ENCODE results near the gene WDTC1. TPM values are rescaled to one million over a fixed set of nuclear protein-coding genes. Genes with fewer than 3 reads are reported as not detected.
A peak's percentile ranks its signal among the peaks of the same experiment; 100 is the strongest.

WDTC1 gene
- total RNA-seq, 4 donors from 2014 or later: 36.0 to 62.5 (median 44.2) TPM

DNA sequence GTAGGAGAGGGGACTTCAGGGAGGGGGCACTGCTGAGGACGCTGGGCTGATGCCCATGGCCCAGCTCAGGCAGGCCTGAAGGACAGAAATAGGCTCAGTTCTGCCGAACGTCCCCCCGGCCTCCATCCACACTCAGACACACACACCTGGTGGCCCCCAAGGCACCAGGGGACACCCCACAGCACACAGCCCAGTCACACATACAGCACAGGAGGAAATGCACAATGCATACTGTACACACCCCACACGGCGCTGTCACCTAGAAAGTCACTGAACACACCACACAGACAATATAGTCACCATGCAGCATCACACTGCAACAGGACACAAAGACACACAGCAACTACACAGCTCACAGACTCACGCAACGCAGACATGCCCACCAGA, 108.0 kb downstream of the WDTC1 start:
- intact Hi-C loops (cut with DNase I; ENCODE audit: low total_unique reads) (no loop called here), in situ Hi-C loops (cut with MboI; ENCODE audit: low pct_ligation_motif_present in 1 of 4, low pct_unique_long_range_greater_than_20kb in 1 of 4, low sequenced_read_pairs in 3 of 4) (no loop called here)
- H3K9me3 ChIP-seq: no peaks in the 10 kb centered on the region
- H3K4me3 ChIP-seq: peak overlapping the region in 3 of 4 donors; percentile 25 to 37 (median 30)
- DNase-seq: no peak
- no peaks in the 10 kb centered on the region for H3K27me3 ChIP-seq
- 58 to 100% methylated on average over 1 to 6 of the region's 8 CpGs for WGBS, 2 donors (ENCODE audit: low coverage in 1 of 2)
- no peak for TF ChIP-seq POLR2AphosphoS5 (IDR thresholded peaks at IDR 0.05)
- no peak for TF ChIP-seq EP300 (IDR thresholded peaks at IDR 0.05; ENCODE audit: low read depth)
- TF ChIP-seq, protein P1, sequence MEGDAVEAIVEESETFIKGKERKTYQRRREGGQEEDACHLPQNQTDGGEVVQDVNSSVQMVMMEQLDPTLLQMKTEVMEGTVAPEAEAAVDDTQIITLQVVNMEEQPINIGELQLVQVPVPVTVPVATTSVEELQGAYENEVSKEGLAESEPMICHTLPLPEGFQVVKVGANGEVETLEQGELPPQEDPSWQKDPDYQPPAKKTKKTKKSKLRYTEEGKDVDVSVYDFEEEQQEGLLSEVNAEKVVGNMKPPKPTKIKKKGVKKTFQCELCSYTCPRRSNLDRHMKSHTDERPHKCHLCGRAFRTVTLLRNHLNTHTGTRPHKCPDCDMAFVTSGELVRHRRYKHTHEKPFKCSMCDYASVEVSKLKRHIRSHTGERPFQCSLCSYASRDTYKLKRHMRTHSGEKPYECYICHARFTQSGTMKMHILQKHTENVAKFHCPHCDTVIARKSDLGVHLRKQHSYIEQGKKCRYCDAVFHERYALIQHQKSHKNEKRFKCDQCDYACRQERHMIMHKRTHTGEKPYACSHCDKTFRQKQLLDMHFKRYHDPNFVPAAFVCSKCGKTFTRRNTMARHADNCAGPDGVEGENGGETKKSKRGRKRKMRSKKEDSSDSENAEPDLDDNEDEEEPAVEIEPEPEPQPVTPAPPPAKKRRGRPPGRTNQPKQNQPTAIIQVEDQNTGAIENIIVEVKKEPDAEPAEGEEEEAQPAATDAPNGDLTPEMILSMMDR (IDR thresholded peaks at IDR 0.05): no peak
- TF ChIP-seq POLR2A (IDR thresholded peaks at IDR 0.05): no peak
- H3K4me1 ChIP-seq: peaks cover 0 to 15% (median 9%) of the 10 kb centered on the region in 4 donors
- no peaks in the 10 kb centered on the region for H3K36me3 ChIP-seq
- peak overlapping the region; percentile 65 to 70 (median 67) for H3K27ac ChIP-seq

DNA sequence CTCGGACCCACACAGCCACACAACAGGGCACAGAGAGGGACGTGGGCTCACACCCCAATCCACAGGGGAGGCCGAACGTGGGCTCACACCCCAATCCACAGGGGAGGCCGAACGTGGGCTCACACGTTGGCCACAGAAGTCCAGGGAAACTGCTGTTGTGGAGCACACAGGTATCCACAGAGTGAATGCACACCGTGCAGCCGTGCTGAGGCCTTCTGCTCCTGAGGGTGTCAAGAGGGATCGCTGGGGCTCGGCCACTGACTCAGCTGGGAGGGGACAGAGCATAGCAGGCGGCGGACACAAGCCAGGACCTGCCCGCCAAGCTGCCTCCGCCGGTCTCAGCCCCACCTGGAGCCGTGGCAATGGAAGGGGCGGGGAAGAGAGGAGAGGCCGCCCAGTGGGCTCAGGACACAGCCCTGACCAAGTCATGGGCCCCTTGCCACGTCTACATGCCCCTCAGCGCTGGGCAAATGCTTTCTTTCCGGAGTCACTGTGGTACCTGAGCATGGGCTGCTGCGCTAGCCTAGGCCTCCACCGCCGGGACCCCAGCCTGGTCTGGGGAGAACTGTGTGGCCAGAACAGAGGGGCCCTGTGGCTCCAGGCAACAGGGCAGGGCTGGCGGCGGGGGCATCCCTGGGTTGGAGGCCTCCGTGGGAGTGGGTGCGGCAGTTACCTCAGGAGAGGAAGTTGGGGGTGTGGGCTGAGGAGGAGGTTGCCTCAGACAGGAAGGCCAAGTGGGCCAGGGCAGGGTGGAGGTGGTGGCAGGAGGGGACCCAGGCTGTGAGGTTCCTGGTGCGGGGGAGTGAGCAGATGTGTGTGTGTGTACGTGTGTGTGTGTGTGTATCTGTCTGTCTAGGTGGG, 108.6 kb downstream of the WDTC1 start:
- 61% methylated on average over 30 of the region's 31 CpGs; no CpG with 5 or more reads in 1 of the 2 donors for WGBS, 2 donors (ENCODE audit: low coverage in 1 of 2)
- H3K36me3 ChIP-seq: no peaks in the 10 kb centered on the region
- H3K4me1 ChIP-seq: peaks cover 0 to 15% (median 9%) of the 10 kb centered on the region in 4 donors
- in situ Hi-C loops (cut with MboI; ENCODE audit: low pct_ligation_motif_present in 1 of 4, low pct_unique_long_range_greater_than_20kb in 1 of 4, low sequenced_read_pairs in 3 of 4) (no loop called here), intact Hi-C loops (cut with DNase I; ENCODE audit: low total_unique reads) (no loop called here)
- H3K27me3 ChIP-seq: no peaks in the 10 kb centered on the region
- peak overlapping the region; percentile 65 to 70 (median 67) for H3K27ac ChIP-seq
- DNase-seq: peak; percentile 67
- no peak for TF ChIP-seq POLR2AphosphoS5 (IDR thresholded peaks at IDR 0.05)
- TF ChIP-seq, protein P1 (IDR thresholded peaks at IDR 0.05): no peak
- no peak for TF ChIP-seq POLR2A (IDR thresholded peaks at IDR 0.05)
- TF ChIP-seq EP300 (IDR thresholded peaks at IDR 0.05; ENCODE audit: low read depth): no peak
- H3K4me3 ChIP-seq: peak overlapping the region in 2 of 4 donors; percentile 30 to 37
- no peaks in the 10 kb centered on the region for H3K9me3 ChIP-seq

GRCh38 chr1:27343639-27344025, 109.2 kb downstream of the WDTC1 start:
- H3K27ac ChIP-seq: peak overlapping the region in 2 of 4 donors; percentile 68 to 70
- TF ChIP-seq POLR2AphosphoS5 (IDR thresholded peaks at IDR 0.05) (no peak), POLR2A (IDR thresholded peaks at IDR 0.05) (no peak)
- H3K4me3 ChIP-seq: peak overlapping the region in 2 of 4 donors; percentile 30 to 37
- DNase-seq: no peak
- H3K27me3 ChIP-seq: no peaks in the 10 kb centered on the region
- in situ Hi-C loops (cut with MboI; ENCODE audit: low pct_ligation_motif_present in 1 of 4, low pct_unique_long_range_greater_than_20kb in 1 of 4, low sequenced_read_pairs in 3 of 4): no loop called here
- H3K9me3 ChIP-seq: no peaks in the 10 kb centered on the region
- intact Hi-C loops (cut with DNase I; ENCODE audit: low total_unique reads): no loop called here
- H3K4me1 ChIP-seq: peaks cover 0 to 15% (median 9%) of the 10 kb centered on the region in 4 donors
- WGBS, 2 donors (ENCODE audit: low coverage in 1 of 2): 33 to 71% methylated on average over 1 to 5 of the region's 5 CpGs
- H3K36me3 ChIP-seq: no peaks in the 10 kb centered on the region

- H3K9me3 ChIP-seq: no peaks in the 10 kb centered on the region
- DNase-seq: no peak
- H3K27me3 ChIP-seq: no peaks in the 10 kb centered on the region
- 88% methylated on average over 11 of the region's 12 CpGs; no CpG with 5 or more reads in 1 of the 2 donors for WGBS, 2 donors (ENCODE audit: low coverage in 1 of 2)
- no peaks in the 10 kb centered on the region for H3K36me3 ChIP-seq
- H3K27ac ChIP-seq: no peak overlapping the region
- intact Hi-C loops (cut with DNase I; ENCODE audit: low total_unique reads) (no loop called here), in situ Hi-C loops (cut with MboI; ENCODE audit: low pct_ligation_motif_present in 1 of 4, low pct_unique_long_range_greater_than_20kb in 1 of 4, low sequenced_read_pairs in 3 of 4) (no loop called here)
- no peak overlapping the region for H3K4me3 ChIP-seq
- H3K4me1 ChIP-seq: peaks cover 7 to 30% (median 23%) of the 10 kb centered on the region in 4 donors
- TF ChIP-seq EP300 (IDR thresholded peaks at IDR 0.05; ENCODE audit: low read depth): no peak
- no peak for TF ChIP-seq POLR2A (IDR thresholded peaks at IDR 0.05)
Observed at GRCh38 chr1:27345272-27345671, 110.8 kb downstream of the WDTC1 start.

DNA sequence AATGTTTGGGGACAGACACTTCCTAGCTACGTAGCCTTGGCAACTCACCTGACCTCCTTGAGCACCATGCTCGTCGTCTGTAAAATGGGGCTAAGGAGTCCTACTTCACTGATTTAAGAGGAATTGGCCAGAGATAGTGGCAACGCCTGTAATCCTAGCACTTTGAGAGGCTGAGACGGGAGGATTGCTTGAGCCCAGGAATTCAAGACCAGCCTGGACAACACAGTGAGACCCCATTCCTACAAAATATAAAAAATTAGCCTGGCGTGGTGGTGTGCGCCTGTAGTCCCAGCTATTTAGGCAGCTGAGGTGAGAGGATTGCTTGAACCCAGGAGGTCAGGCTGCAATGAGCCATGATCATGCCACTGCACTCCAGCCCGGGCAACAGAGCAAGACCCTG, 111.9 kb downstream of the WDTC1 start:
- WGBS, 2 donors (ENCODE audit: low coverage in 1 of 2): 88% methylated on average over 3 to 8 of the region's 8 CpGs
- TF ChIP-seq POLR2AphosphoS5 (IDR thresholded peaks at IDR 0.05) (no peak), EP300 (IDR thresholded peaks at IDR 0.05; ENCODE audit: low read depth) (no peak), POLR2A (IDR thresholded peaks at IDR 0.05) (no peak)
- TF ChIP-seq, protein P1 (IDR thresholded peaks at IDR 0.05): no peak
- H3K9me3 ChIP-seq: no peaks in the 10 kb centered on the region
- DNase-seq: no peak
- H3K36me3 ChIP-seq: no peaks in the 10 kb centered on the region
- H3K4me1 ChIP-seq: peaks cover 15 to 36% (median 31%) of the 10 kb centered on the region in 4 donors
- H3K27me3 ChIP-seq: no peaks in the 10 kb centered on the region
- H3K4me3 ChIP-seq: no peak overlapping the region
- H3K27ac ChIP-seq: no peak overlapping the region
- in situ Hi-C loops (cut with MboI; ENCODE audit: low pct_ligation_motif_present in 1 of 4, low pct_unique_long_range_greater_than_20kb in 1 of 4, low sequenced_read_pairs in 3 of 4): no loop called here
- intact Hi-C loops (cut with DNase I; ENCODE audit: low total_unique reads): no loop called here
